ENCODE measurements around the gene CRB2. TPM values are rescaled to one million over a fixed set of nuclear protein-coding genes. Genes with fewer than 3 reads are reported as not detected.

Gene CRB2
- total and polyA plus RNA-seq, 2 donors (not counting 1 experiment from before 2014, with no cell fraction given) = 1.4 to 2.4 TPM

DNA sequence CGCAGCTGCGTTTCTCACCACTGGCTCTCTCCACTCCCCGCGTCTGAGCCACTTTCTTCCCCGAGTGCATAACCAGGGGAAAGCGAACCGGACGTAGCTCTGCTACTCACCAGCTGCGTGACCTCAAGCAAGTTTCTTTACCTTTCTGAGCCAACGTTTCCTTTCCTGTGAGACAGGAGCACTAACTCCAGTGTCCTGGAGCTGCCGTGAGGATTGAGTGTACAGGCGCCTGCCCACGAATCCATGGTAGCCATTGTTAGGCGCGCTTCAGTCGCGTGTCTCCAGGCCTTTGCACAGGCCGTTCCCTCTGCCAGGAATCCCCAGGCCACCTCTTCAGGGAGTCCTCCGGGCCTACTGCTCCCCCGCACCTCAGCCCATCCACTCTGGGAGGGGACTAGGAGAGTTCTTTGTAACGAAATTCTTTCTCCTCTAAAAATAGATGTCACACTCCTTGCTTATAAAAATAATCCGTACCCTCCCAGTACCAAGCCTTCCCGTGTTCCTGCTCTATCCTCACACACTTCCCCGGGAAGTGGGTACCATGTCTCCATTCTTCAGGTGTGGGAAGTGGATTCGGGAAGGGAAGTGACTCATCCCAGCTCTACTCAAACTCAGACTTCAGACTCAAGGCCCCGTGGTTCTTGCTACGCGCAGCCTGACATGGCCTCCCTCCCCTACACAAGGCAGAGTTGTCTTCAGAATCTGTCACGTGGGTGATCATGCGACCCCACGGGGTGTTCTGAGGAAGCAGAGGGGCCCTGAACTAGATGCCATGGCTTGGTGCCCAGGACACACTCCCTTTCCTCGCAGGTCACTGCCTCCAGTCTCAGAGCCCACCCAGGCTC lies 16.1 kb upstream of the CRB2 start:
- Mint-ChIP-seq H3K4me3 (peak overlapping the region; percentile 94), H3K4me1 (peaks cover 97% of the 10 kb centered on the region), H3K9me3 (ENCODE audit: insufficient read depth) (no peaks in the 10 kb centered on the region), H3K27me3 (no peaks in the 10 kb centered on the region), H3K27ac (peak overlapping the region; percentile 100)
- Histone ChIP-seq H4K20me1 (ENCODE audit: control insufficient read depth, insufficient read depth, low read length, poor library complexity, severe bottlenecking) (no peaks in the 10 kb centered on the region), H3K9me3 (ENCODE audit: control extremely low read depth in 1 of 3, control insufficient read depth in 2 of 3, insufficient read depth in 1 of 3, low read length in 2 of 3) (peaks cover 0 to 7% (median 0%) of the 10 kb centered on the region in 3 donors), H3K4me1 (ENCODE audit: control insufficient read depth in 2 of 2, insufficient read depth in 2 of 2, low read length in 2 of 2) (peaks cover 99 to 100% of the 10 kb centered on the region in 2 donors), H3K36me3 (replicated peaks in 1 of 2; ENCODE audit: control extremely low read depth in 1 of 2, control insufficient read depth in 1 of 2, extremely low read depth in 1 of 2, insufficient read depth in 2 of 2, low read length in 1 of 2) (no peaks in the 10 kb centered on the region), H3K79me2 (ENCODE audit: control insufficient read depth, insufficient read depth, low read length) (peaks cover 5% of the 10 kb centered on the region), H3K4me2 (replicated peaks; ENCODE audit: low read depth, low read length, poor library complexity, severe bottlenecking) (peak overlapping the region; percentile 70), H3K4me3 (ENCODE audit: control extremely low read depth in 1 of 5, extremely low read depth in 1 of 5, insufficient read depth in 1 of 5, low read depth in 2 of 5, low read length in 4 of 5) (peak overlapping the region in 4 of 5 experiments; percentile 30 to 46 (median 45)), H2AFZ (ENCODE audit: insufficient read depth, low read depth, low read length, poor library complexity, severe bottlenecking) (peak overlapping the region; percentile 61), H3K27ac (ENCODE audit: low read length in 2 of 2) (peak overlapping the region; percentile 98 to 99), H3K9ac (ENCODE audit: low read length) (peak overlapping the region; percentile 44), H3K27me3 (replicated peaks in 1 of 4; ENCODE audit: control extremely low read depth in 1 of 4, control insufficient read depth in 3 of 4, insufficient read depth in 4 of 4, low read length in 3 of 4) (no peaks in the 10 kb centered on the region)
- intact Hi-C loops (cut with micrococcal nuclease) = loop anchor here (1.0 to 10.0 kb wide), 6 partner anchors 35 to 877 kb away; partner anchors contain the start of genes RC3H2 and STRBP
- WGBS (ENCODE audit: insufficient coverage) = 7% methylated on average over 23 of the region's 32 CpGs
- ChIA-PET CTCF (interaction anchor here (0.6 to 6.2 kb wide), 15 partner anchors 9 to 878 kb away, joined by 3 to 60 read pairs (median 6); partner anchors contain the start of genes RABGAP1 and STRBP), POLR2A (interaction anchor here (0.6 to 5.1 kb wide), 13 partner anchors 9 to 1854 kb away, joined by 3 to 63 read pairs (median 4); partner anchors contain the start of genes RABGAP1 and STRBP)
- DNase-seq (no peak), ATAC-seq (ENCODE audit: low read depth) (peak; percentile 11)
- TF ChIP-seq EZH2 (IDR thresholded peaks at IDR 0.05; ENCODE audit: borderline replicate concordance, insufficient read depth, low read depth, low read length, poor library complexity, severe bottlenecking) = no peak
- TF ChIP-seq, protein P1, sequence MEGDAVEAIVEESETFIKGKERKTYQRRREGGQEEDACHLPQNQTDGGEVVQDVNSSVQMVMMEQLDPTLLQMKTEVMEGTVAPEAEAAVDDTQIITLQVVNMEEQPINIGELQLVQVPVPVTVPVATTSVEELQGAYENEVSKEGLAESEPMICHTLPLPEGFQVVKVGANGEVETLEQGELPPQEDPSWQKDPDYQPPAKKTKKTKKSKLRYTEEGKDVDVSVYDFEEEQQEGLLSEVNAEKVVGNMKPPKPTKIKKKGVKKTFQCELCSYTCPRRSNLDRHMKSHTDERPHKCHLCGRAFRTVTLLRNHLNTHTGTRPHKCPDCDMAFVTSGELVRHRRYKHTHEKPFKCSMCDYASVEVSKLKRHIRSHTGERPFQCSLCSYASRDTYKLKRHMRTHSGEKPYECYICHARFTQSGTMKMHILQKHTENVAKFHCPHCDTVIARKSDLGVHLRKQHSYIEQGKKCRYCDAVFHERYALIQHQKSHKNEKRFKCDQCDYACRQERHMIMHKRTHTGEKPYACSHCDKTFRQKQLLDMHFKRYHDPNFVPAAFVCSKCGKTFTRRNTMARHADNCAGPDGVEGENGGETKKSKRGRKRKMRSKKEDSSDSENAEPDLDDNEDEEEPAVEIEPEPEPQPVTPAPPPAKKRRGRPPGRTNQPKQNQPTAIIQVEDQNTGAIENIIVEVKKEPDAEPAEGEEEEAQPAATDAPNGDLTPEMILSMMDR (IDR thresholded peaks at IDR 0.05) = no peak
